Small intestine (tissue), 7 donors: ENCODE measurements around the gene MYMK. TPM values are rescaled to one million over a fixed set of nuclear protein-coding genes. Genes with fewer than 3 reads are reported as not detected.

Experiments used
- DNase-seq, 2 donors: peaks; one replicate each; pipeline versions ENCODE4 v3.0.0 to v3.0.0-alpha.2; 2013
- FAIRE-seq: peaks from 2 replicates; lab custom pipeline; 2012; peaks lifted over from hg19 to GRCh38; lab: Jason Lieb, UNC
- H3K27ac ChIP-seq, 3 donors: one replicate each; pipeline ENCODE4 v1.5.1; 2013; ENCODE audit warnings: low read length in 2 of 3, mild to moderate bottlenecking in 2 of 3, control low read depth in 1 of 3, inconsistent platforms in 1 of 3, low read depth in 1 of 3, moderate library complexity in 1 of 3
- H3K27me3 ChIP-seq, 3 donors: one replicate each; pipeline ENCODE4 v1.6.1; 2013; ENCODE audit warnings: low read length in 3 of 3, inconsistent platforms in 1 of 3; ENCODE audit not compliant: control insufficient read depth in 3 of 3, insufficient read depth in 3 of 3
- H3K36me3 ChIP-seq, 3 donors: one replicate each; pipeline ENCODE4 v1.6.1; 2013; ENCODE audit warnings: low read length in 3 of 3, inconsistent platforms in 1 of 3, low read depth in 1 of 3, mild to moderate bottlenecking in 1 of 3, moderate library complexity in 1 of 3; ENCODE audit not compliant: control insufficient read depth in 3 of 3, insufficient read depth in 2 of 3
- H3K4me1 ChIP-seq, 3 donors: one replicate each; pipeline ENCODE4 v1.6.1; 2013; ENCODE audit warnings: low read length in 2 of 3, inconsistent platforms in 1 of 3, low read depth in 1 of 3, mild to moderate bottlenecking in 1 of 3, moderate library complexity in 1 of 3; ENCODE audit not compliant: control insufficient read depth in 3 of 3, insufficient read depth in 2 of 3
- H3K4me3 ChIP-seq, 3 donors: one replicate each; pipeline ENCODE4 v1.5.1; 2013; ENCODE audit warnings: low read length in 3 of 3, control low read depth in 1 of 3, inconsistent platforms in 1 of 3, low read depth in 1 of 3, mild to moderate bottlenecking in 1 of 3, moderate library complexity in 1 of 3
- H3K9me3 ChIP-seq, 2 donors: one replicate each; pipeline ENCODE4 v1.6.1; 2013; ENCODE audit warnings: low read depth in 1 of 2, low read length in 1 of 2; ENCODE audit not compliant: control insufficient read depth in 2 of 2, insufficient read depth in 1 of 2
- WGBS, 3 donors: extraction: QIAGEN DNeasy Blood & Tissue Kit; methylation state at CpG; one replicate each; pipeline ENCODE4 v1.1.7; 2013; 5-methylcytosine and 5-hydroxymethylcytosine counted together
- polyA plus RNA-seq, 4 donors: library from polyadenylated mRNA; stranded (reverse) in 3 of 4; unstranded in 1 of 4; fragments of 200-250 nt in 3 of 4; fragments of 120-200 nt in 1 of 4; gene quantifications; one replicate each; pipeline versions ENCODE4 v1.2.1 to v1.2.3, GENCODE V29; 2013
- donor health status: healthy with polysubstance abuse.
- donor health status: control.
- donor health status: control.
- donor health status: Bipolar disorder and iron deficiency.
- donor health status: healthy.

Gene MYMK
- polyA plus RNA-seq, 4 donors, result 0.22 TPM; not detected in 3

- FAIRE-seq, result no peak
- DNase-seq, result no peak
- 79 to 86% (median 83%) methylated on average over 27 of the region's 27 CpGs for WGBS, 3 donors
These were observed 48.5 kb downstream of the MYMK start for GRCh38 chr9:133476036-133476931.

DNA sequence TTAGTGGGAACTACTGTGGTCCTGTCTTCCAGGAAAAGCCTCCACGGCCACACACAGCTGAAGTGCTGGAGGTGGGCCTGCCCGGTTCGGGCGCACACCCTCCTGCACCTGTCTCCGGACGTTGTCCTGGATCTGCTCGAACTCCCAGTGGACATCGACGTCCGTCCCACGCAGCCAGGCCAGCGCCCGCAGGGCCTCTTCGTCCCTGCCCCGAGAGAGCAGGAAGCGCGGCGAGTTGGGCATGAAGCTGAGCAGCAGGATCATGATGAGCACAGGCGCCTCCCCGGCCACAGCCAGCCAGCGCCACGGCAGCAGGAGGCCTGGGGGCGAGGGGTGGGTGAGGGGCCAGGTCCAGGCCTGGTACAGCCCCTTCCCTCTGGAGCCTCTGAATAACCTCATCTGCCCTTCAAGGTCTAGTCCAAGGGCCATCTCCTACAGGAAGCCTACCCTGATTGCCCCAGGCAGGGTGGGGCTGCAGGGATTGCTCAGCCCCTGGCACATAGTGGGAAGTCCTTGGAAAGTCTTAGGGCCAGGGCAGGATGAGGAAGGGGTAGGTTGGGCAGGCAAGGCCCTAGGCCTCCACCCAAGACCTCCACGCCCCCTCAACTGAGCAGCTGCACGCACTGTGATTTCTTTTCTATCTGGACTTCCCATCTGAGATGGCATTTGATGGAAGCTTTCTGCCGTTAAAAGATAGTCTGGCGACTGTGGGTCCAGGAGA lies 49.3 kb downstream of the MYMK start:
- Histone ChIP-seq H3K27ac (no peak overlapping the region), H3K4me1 (peaks cover 0 to 8% (median 0%) of the 10 kb centered on the region in 3 donors), H3K9me3 (no peaks in the 10 kb centered on the region), H3K4me3 (no peak overlapping the region), H3K27me3 (peaks cover 0 to 26% (median 0%) of the 10 kb centered on the region in 3 donors), H3K36me3 (peaks cover 0 to 2% (median 0%) of the 10 kb centered on the region in 3 donors)
- 89 to 90% (median 89%) methylated on average over 27 of the region's 27 CpGs for WGBS, 3 donors
- DNase-seq (no peak), FAIRE-seq (no peak)

More at GRCh38 chr9:133476036-133476931, 48.5 kb downstream of the MYMK start:
- Histone ChIP-seq H3K9me3 (no peaks in the 10 kb centered on the region), H3K4me1 (peaks cover 0 to 8% (median 0%) of the 10 kb centered on the region in 3 donors), H3K27ac (no peak overlapping the region), H3K4me3 (no peak overlapping the region), H3K36me3 (no peaks in the 10 kb centered on the region), H3K27me3 (peaks cover 0 to 28% (median 0%) of the 10 kb centered on the region in 3 donors)

GRCh38 chr9:133474853-133475252 lies 49.9 kb downstream of the MYMK start:
- Histone ChIP-seq H3K27me3 (peaks cover 0 to 20% (median 0%) of the 10 kb centered on the region in 3 donors), H3K4me3 (no peak overlapping the region), H3K9me3 (no peaks in the 10 kb centered on the region), H3K27ac (no peak overlapping the region), H3K4me1 (peaks cover 0 to 8% (median 0%) of the 10 kb centered on the region in 3 donors), H3K36me3 (peaks cover 0 to 4% (median 0%) of the 10 kb centered on the region in 3 donors)
- no peak for FAIRE-seq
- DNase-seq, result no peak
- 61 to 79% (median 79%) methylated on average over 14 to 20 of the region's 20 CpGs for WGBS, 3 donors

GRCh38 chr9:133474215-133474614 lies 50.5 kb downstream of the MYMK start:
- Histone ChIP-seq H3K4me3 (no peak overlapping the region), H3K9me3 (no peaks in the 10 kb centered on the region), H3K27me3 (peaks cover 0 to 13% (median 0%) of the 10 kb centered on the region in 3 donors), H3K4me1 (peaks cover 0 to 5% (median 0%) of the 10 kb centered on the region in 3 donors), H3K27ac (no peak overlapping the region), H3K36me3 (peaks cover 0 to 10% (median 0%) of the 10 kb centered on the region in 3 donors)
- DNase-seq, result no peak
- no peak for FAIRE-seq
- 50 to 61% (median 55%) methylated on average over 5 of the region's 5 CpGs for WGBS, 3 donors

- DNase-seq (no peak), FAIRE-seq (no peak)
- peaks cover 0 to 10% (median 0%) of the 10 kb centered on the region in 3 donors for H3K27me3 ChIP-seq
- peaks cover 0 to 14% (median 0%) of the 10 kb centered on the region in 3 donors for H3K36me3 ChIP-seq
- H3K27ac ChIP-seq, result no peak overlapping the region
- WGBS, 3 donors, result 84 to 89% (median 88%) methylated on average over 20 of the region's 20 CpGs
- H3K4me3 ChIP-seq, result no peak overlapping the region
- no peaks in the 10 kb centered on the region for H3K9me3 ChIP-seq
- H3K4me1 ChIP-seq, result peaks cover 0 to 4% (median 0%) of the 10 kb centered on the region in 3 donors
These were observed 51.0 kb downstream of the MYMK start for GRCh38 chr9:133473743-133474142.

DNA sequence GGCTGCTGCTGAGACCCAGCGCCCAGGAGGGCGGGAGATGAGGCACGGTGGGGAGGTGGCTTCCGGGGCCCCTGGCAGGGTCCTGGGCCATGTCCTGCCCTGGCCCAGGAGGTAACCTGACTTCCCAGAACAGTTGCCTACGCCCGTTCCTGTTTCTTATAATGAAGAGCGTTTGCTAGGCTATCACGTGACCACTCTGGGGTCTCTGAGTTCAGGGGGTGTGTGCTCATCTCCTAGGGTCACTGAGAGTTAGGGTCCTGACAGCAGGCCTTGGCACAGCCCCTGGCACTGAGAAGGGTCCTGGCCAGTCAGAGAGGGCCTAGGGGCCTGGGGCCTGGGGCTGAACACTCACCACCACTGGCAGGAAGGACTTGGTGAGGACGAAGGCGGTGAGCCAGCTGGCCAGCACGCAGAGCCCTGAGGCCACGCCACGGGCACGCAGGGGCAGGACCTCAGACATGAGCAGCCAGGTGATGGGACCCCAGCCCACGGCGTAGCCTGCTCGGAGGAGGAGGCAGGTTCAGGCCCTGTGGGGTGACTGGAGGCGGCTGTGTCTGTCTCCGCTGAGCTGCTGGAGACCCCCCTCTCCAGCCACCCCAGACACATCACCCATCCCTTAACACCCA lies 51.9 kb downstream of the MYMK start:
- no peak for FAIRE-seq
- no peaks in the 10 kb centered on the region for H3K9me3 ChIP-seq
- 47 to 73% (median 55%) methylated on average over 15 to 19 of the region's 19 CpGs for WGBS, 3 donors

DNA sequence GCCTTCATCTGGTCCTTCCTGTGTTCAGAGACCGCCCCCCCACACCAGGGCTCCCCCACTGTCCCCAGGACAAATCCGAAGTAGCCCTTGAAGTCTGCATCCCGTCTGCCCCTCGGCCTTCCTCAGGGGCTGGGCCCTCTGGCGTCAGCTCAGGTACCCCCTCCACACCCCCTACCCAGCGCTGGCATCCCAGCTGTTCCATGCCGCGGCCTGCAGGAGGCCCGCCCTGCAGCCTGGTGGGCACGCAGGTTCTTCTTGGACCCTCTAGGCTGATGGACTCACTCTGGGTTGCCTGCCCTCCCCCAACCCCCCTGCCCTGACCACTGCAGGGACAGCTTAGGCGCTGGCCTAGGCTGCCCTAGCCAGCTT lies 52.5 kb downstream of the MYMK start:
- Histone ChIP-seq H3K4me1 (no peaks in the 10 kb centered on the region), H3K27ac (no peak overlapping the region), H3K4me3 (no peak overlapping the region), H3K27me3 (no peaks in the 10 kb centered on the region), H3K36me3 (peaks cover 0 to 27% (median 0%) of the 10 kb centered on the region in 3 donors), H3K9me3 (no peaks in the 10 kb centered on the region)
- DNase-seq, result no peak
- FAIRE-seq, result no peak
- WGBS, 3 donors, result 55 to 85% (median 83%) methylated on average over 4 to 11 of the region's 11 CpGs

More for the DNA sequence above, 51.9 kb downstream of the MYMK start:
- no peak for DNase-seq
- Histone ChIP-seq H3K27ac (no peak overlapping the region), H3K36me3 (peaks cover 0 to 22% (median 0%) of the 10 kb centered on the region in 3 donors), H3K4me1 (no peaks in the 10 kb centered on the region), H3K27me3 (peaks cover 0 to 1% (median 0%) of the 10 kb centered on the region in 3 donors), H3K4me3 (no peak overlapping the region)
